Measurements from ENCODE around the gene ZNF25.
"Not testable (repeated sequence)": the region's sequence is repeated elsewhere in the genome, so short reads cannot be mapped to it uniquely, and the experiment has no call there.

ZNF25 gene

GRCh38 chr10:37937864-37938263, 38.6 kb downstream of the ZNF25 start:
- no peak for DNase-seq

DNA sequence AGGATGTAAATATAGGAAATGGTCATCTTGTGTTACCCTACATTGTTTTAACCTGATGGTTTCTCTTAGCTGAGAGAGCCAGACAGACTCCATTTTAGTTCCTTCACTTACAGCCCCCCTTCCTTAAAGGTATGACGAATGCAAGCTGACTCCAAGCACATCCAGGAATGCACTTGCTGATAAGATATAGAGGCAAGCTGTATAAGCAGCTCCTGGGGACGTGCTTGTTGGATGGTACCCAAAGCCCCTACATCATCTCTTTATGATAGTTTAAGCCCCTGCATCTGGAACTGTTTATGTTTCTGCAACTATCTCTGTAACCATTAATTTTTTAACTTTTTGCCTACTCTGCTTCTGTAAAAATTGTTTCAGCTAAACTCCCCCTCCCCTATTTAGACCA, 41.7 kb downstream of the ZNF25 start:
- DNase-seq, result no peak

- DNase-seq, result no peak
Measured at GRCh38 chr10:37930423-37930822, 46.0 kb downstream of the ZNF25 start.

DNA sequence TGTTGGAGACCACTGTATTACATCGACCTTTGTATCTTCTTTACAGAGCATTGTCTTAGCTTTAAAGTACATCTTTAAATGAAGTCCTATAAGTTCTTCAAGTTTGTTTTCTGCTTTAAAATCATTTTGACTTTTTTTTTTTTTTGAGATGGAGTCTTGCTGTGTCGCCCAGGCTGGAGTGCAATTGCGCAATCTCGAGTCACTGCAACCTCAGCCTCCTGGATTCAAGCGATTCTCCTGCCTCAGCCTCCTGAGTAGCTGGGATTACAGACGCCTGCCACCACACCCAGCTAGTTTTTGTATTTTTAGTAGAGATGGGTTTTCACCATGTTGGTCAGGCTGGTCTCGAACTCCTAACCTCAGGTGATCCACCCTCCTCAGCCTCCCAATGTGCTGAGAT, 68.3 kb downstream of the ZNF25 start:
- not testable (repeated sequence) for DNase-seq

DNA sequence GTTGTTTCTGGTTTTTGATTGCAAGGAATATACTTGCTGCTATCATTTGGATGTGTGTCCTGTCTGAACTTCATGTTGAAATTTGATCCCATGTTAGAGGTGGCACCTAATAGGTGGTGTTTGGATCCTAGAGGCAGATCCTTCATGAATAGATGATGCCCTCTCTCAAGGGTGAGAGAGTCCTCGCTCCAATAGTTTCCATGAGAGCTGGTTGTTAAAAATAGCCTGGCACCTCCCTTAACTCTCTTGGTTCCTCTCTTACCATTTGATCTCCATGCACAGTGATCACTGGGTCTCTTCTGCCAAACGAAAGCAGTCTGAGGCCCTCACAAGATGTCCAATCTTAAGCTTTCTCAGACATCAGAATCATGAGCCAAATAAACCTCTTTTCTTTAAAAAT, 70.1 kb downstream of the ZNF25 start:
- no peak for DNase-seq
